A549 (cell line): ENCODE measurements around the gene MAP3K13. TPM values are rescaled to one million over a fixed set of nuclear protein-coding genes. Genes with fewer than 3 reads are reported as not detected.

Experiments
- ATAC-seq, 2 experiments: fragments of 200-7000 bp in 1 of 2; fragments of >200 bp in 1 of 2; cut with Nextera tagmentation in 1 of 2; cut with Tn5 transposase in 1 of 2; 3 replicates each; pipeline versions ENCODE4 v1.8.0 to v1.9.1; 2018 to 2020; ENCODE audit warnings: mild to moderate bottlenecking in 1 of 2, moderate library complexity in 1 of 2
- CTCF ChIA-PET: fragments of 300-600 bp; sonication (Branson Sonifier 250); formaldehyde crosslinking; extraction: SDS; loops from one replicate; lab custom pipeline; 2021; ENCODE audit warnings: antibody characterized with exemption, inconsistent platforms; lab: Yijun Ruan, JAX
- POLR2A ChIA-PET: fragments of 350-600 bp; formaldehyde crosslinking; extraction: SDS; loops from one replicate; lab custom pipeline; 2021; ENCODE audit warnings: antibody characterized with exemption, inconsistent platforms; lab: Yijun Ruan, JAX
- DNase-seq, 2 experiments: peaks; one replicate each; pipeline versions ENCODE4 v3.0.0 to v3.0.0-alpha.2; 2011 to 2016; ENCODE audit warnings: low read depth in 1 of 2, low spot score in 1 of 2
- FAIRE-seq: peaks from 2 replicates; lab custom pipeline; 2011; peaks lifted over from hg19 to GRCh38; lab: Jason Lieb, UNC
- H3K27ac ChIP-seq, 2 experiments: fragments of >200 bp; sonication (Bioruptor Twin); formaldehyde crosslinking; 3 replicates each; pipeline ENCODE4 v1.5.1; 2016 to 2017
- H3K4me1 ChIP-seq: fragments of >200 bp; sonication (Bioruptor Twin); formaldehyde crosslinking; 3 replicates; pipeline ENCODE4 v1.6.1; 2016
- H3K4me2 ChIP-seq: fragments of >200 bp; sonication (Bioruptor Twin); formaldehyde crosslinking; 3 replicates; pipeline ENCODE4 v1.6.1; 2016
- H3K4me3 ChIP-seq: fragments of >200 bp; sonication (Bioruptor Twin); formaldehyde crosslinking; 3 replicates; pipeline ENCODE4 v1.5.1; 2016
- H3K9me3 ChIP-seq: fragments of >200 bp; sonication (Bioruptor Twin); formaldehyde crosslinking; 3 replicates; pipeline ENCODE4 v1.6.1; 2016
- CEBPB ChIP-seq, 2 experiments: fragments of >200 bp in 1 of 2; sonication (Bioruptor Twin) in 1 of 2; formaldehyde crosslinking in 1 of 2; IDR thresholded peaks; 2 replicates each; pipeline ENCODE4 v1.6.1; 2012 to 2016
- CHD4 ChIP-seq: fragments of 200-600 bp; sonication (generic); IDR thresholded peaks from 2 replicates; pipeline ENCODE4 v1.6.1; 2016; ENCODE audit warnings: antibody characterized with exemption, mild to moderate bottlenecking, borderline replicate concordance
- EHF ChIP-seq: fragments of 250-450 bp; sonication (Bioruptor Pico); IDR thresholded peaks from 2 replicates; pipeline ENCODE4 v1.5.0; 2020; ENCODE audit warnings: mild to moderate bottlenecking
- EP300 ChIP-seq, 2 experiments: fragments of >200 bp; sonication (Bioruptor Twin); formaldehyde crosslinking; IDR thresholded peaks; 2 replicates in 1 of 2; 3 replicates in 1 of 2; pipeline ENCODE4 v1.6.1; 2016 to 2017
- FOSL2 ChIP-seq, 2 experiments: fragments of 450-650 bp in 1 of 2; fragments of >200 bp in 1 of 2; sonication (Bioruptor Twin) in 1 of 2; formaldehyde crosslinking; IDR thresholded peaks; 2 replicates each; pipeline versions ENCODE4 v1.5.0 to v1.6.1; 2016 to 2020; ENCODE audit warnings: mild to moderate bottlenecking in 1 of 2, moderate library complexity in 1 of 2
- FOXS1 ChIP-seq: fragments of 250-450 bp; sonication (Bioruptor Pico); IDR thresholded peaks from 2 replicates; pipeline ENCODE4 v1.5.0; 2020; ENCODE audit warnings: mild to moderate bottlenecking, moderate library complexity
- GATA3 ChIP-seq: IDR thresholded peaks from 2 replicates; pipeline ENCODE4 v1.6.1; 2012; ENCODE audit warnings: borderline replicate concordance
- HDAC2 ChIP-seq: fragments of 200-600 bp; sonication (generic); IDR thresholded peaks from 2 replicates; pipeline ENCODE4 v1.6.1; 2016
- JUN ChIP-seq, 2 experiments: fragments of >200 bp; sonication (Bioruptor Twin); formaldehyde crosslinking; IDR thresholded peaks; 2 replicates in 1 of 2; 3 replicates in 1 of 2; pipeline ENCODE4 v1.6.1; 2016 to 2017
- JUNB ChIP-seq: fragments of >200 bp; sonication (Bioruptor Twin); formaldehyde crosslinking; IDR thresholded peaks from 2 replicates; pipeline ENCODE4 v1.6.1; 2016
- KDM1A ChIP-seq: fragments of 200-600 bp; sonication (generic); IDR thresholded peaks from 2 replicates; pipeline ENCODE4 v1.6.1; 2016; ENCODE audit warnings: low read depth, mild to moderate bottlenecking
- MYC ChIP-seq: IDR thresholded peaks from 2 replicates; pipeline ENCODE4 v1.6.1; 2012; ENCODE audit warnings: mild to moderate bottlenecking, inconsistent platforms, low read length, improper control_type of control experiment, borderline replicate concordance
- NPAS2 ChIP-seq: fragments of 250-450 bp; sonication (Bioruptor Pico); IDR thresholded peaks from 2 replicates; pipeline ENCODE4 v1.8.0; 2022; ENCODE audit warnings: mild to moderate bottlenecking, moderate library complexity, borderline replicate concordance
- RAD21 ChIP-seq, 2 experiments: fragments of >200 bp in 1 of 2; sonication (Bioruptor Twin) in 1 of 2; formaldehyde crosslinking in 1 of 2; IDR thresholded peaks in 1 of 2; conservative IDR thresholded peaks in 1 of 2; 2 replicates in 1 of 2; 3 replicates in 1 of 2; pipeline ENCODE4 v1.6.1; 2012 to 2018; ENCODE audit warnings: inconsistent platforms in 1 of 2
- RARB ChIP-seq: fragments of 250-450 bp; sonication (Bioruptor Pico); IDR thresholded peaks from 2 replicates; pipeline ENCODE4 v1.8.0; 2021; ENCODE audit warnings: mild to moderate bottlenecking, moderate library complexity
- SMC3 ChIP-seq: fragments of >200 bp; sonication (Bioruptor Twin); formaldehyde crosslinking; IDR thresholded peaks from 3 replicates; pipeline ENCODE4 v1.6.1; 2018; ENCODE audit warnings: inconsistent platforms
- SREBF2 ChIP-seq: fragments of 450-650 bp; IDR thresholded peaks from 2 replicates; pipeline ENCODE4 v1.6.1; 2014; ENCODE audit warnings: mild to moderate bottlenecking, moderate library complexity
- ZFP36 ChIP-seq: fragments of 450-650 bp; IDR thresholded peaks from 2 replicates; pipeline ENCODE4 v1.6.1; 2014; ENCODE audit warnings: borderline replicate concordance; ENCODE audit not compliant: partially characterized antibody
- WGBS: methylation state at CpG from one replicate; pipeline ENCODE4 v1.1.6; 2017; ENCODE audit errors: missing lambda C conversion rate; 5-methylcytosine and 5-hydroxymethylcytosine counted together
- polyA plus RNA-seq, 4 experiments: library from polyadenylated mRNA; depleted of rRNA in 3 of 4; stranded (reverse); fragments of >200 nt; fragmentation: RNase III in 1 of 4; extraction: RNeasy Plus Mini Kit Qiagen cat#74134 plus additional on column Dnase treatment in 1 of 4; gene quantifications; 2 replicates in 3 of 4; 3 replicates in 1 of 4; pipeline ENCODE4 v1.2.3, GENCODE V29; 2011 to 2017
- TF ChIP-seq, protein P1 (sequence below): IDR thresholded peaks from 2 replicates; pipeline ENCODE4 v1.6.1; 2012
- TF ChIP-seq, protein P2 (sequence below): fragments of >200 bp; sonication (Bioruptor Twin); formaldehyde crosslinking; IDR thresholded peaks from 3 replicates; pipeline ENCODE4 v1.6.1; 2016
- TF ChIP-seq, protein P3 (sequence below): fragments of >200 bp; sonication (Bioruptor Twin); formaldehyde crosslinking; IDR thresholded peaks from 2 replicates; pipeline ENCODE4 v1.6.1; 2016
- TF ChIP-seq, protein P4 (sequence below): fragments of >200 bp; sonication (Bioruptor Twin); formaldehyde crosslinking; IDR thresholded peaks from 3 replicates; pipeline ENCODE4 v1.5.1; 2016
- TF ChIP-seq, protein P5 (sequence below): fragments of 250-450 bp; sonication (Bioruptor Pico); IDR thresholded peaks from 2 replicates; pipeline ENCODE4 v1.5.0; 2021; ENCODE audit warnings: mild to moderate bottlenecking, moderate library complexity, borderline replicate concordance
- TF ChIP-seq, protein P6 (sequence below): IDR thresholded peaks from 2 replicates; pipeline ENCODE4 v1.6.1; 2012; ENCODE audit warnings: low read depth, borderline replicate concordance
- TF ChIP-seq, protein P7 (sequence below): fragments of 250-450 bp; sonication (Bioruptor Pico); IDR thresholded peaks from 2 replicates; pipeline ENCODE4 v1.5.0; 2020; ENCODE audit warnings: low read depth, mild to moderate bottlenecking, moderate library complexity

The MAP3K13 gene
- polyA plus RNA-seq, 2 of the 4 experiments (the other 2 are of a cell fraction): 15.8 to 23.2 TPM

DNA sequence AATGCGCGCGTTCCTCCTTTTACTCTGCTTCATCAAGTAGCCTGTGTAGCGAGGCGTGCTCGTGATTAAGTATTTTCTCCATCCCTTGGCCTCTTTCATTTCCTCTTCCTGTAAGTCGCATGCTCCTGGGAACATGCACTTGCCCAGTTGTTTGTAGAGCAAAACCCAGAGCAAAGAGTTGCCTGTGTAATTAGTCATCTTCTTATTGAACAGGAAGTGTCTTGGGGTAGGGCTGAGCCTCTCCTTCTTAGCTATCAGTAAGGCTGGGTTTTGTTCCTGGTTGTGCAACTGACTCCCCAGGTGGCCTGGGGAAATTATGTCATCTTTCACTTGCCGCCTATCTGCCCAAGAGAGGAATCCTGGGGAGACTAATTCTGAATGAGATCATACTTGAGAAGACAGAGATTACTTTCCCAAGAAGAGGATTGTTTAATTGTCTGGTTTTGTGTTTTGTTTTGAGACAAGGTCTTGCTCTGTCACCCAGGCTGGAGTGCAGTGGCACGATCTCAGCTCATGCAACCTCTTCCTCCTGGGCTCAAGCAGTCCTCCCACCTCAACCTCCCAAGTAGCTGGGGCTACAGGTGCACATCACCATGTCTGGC is 174.5 kb downstream of the MAP3K13 start:
- no peak overlapping the region for H3K4me3 ChIP-seq
- DNase-seq (peak; percentile 82 to 98), ATAC-seq (peak; percentile 98 to 100), FAIRE-seq (no peak)
- TF ChIP-seq, protein P1, sequence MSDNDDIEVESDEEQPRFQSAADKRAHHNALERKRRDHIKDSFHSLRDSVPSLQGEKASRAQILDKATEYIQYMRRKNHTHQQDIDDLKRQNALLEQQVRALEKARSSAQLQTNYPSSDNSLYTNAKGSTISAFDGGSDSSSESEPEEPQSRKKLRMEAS: peak; percentile 97
- TF ChIP-seq JUNB: peak; percentile 93
- TF ChIP-seq JUN (IDR thresholded peaks at IDR 0.05): peak; percentile 89
- TF ChIP-seq, protein P2, sequence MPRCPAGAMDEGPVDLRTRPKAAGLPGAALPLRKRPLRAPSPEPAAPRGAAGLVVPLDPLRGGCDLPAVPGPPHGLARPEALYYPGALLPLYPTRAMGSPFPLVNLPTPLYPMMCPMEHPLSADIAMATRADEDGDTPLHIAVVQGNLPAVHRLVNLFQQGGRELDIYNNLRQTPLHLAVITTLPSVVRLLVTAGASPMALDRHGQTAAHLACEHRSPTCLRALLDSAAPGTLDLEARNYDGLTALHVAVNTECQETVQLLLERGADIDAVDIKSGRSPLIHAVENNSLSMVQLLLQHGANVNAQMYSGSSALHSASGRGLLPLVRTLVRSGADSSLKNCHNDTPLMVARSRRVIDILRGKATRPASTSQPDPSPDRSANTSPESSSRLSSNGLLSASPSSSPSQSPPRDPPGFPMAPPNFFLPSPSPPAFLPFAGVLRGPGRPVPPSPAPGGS: peak; percentile 85
- peak; percentile 84 to 87; a peak in 4 of 5 replicates for TF ChIP-seq EP300 (IDR thresholded peaks at IDR 0.05)
- TF ChIP-seq, protein P3, sequence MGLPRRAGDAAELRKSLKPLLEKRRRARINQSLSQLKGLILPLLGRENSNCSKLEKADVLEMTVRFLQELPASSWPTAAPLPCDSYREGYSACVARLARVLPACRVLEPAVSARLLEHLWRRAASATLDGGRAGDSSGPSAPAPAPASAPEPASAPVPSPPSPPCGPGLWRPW: peak; percentile 88
- peak; percentile 87 for TF ChIP-seq MYC
- no peak for TF ChIP-seq EHF (CRISPR knock-in tag)
- TF ChIP-seq SREBF2: no peak
- peak; percentile 75 for TF ChIP-seq FOSL2 (IDR thresholded peaks at IDR 0.05)
- TF ChIP-seq FOSL2 (CRISPR knock-in tag; IDR thresholded peaks at IDR 0.05): peak; percentile 75
- no peak for TF ChIP-seq ZFP36
- TF ChIP-seq KDM1A: no peak
- TF ChIP-seq FOXS1 (CRISPR knock-in tag): peak; percentile 6; the same call in 1 of the 2 replicates
- TF ChIP-seq CHD4: no peak
- TF ChIP-seq GATA3: peak; percentile 84; the same call in 1 of the 2 replicates
- TF ChIP-seq, protein P4, sequence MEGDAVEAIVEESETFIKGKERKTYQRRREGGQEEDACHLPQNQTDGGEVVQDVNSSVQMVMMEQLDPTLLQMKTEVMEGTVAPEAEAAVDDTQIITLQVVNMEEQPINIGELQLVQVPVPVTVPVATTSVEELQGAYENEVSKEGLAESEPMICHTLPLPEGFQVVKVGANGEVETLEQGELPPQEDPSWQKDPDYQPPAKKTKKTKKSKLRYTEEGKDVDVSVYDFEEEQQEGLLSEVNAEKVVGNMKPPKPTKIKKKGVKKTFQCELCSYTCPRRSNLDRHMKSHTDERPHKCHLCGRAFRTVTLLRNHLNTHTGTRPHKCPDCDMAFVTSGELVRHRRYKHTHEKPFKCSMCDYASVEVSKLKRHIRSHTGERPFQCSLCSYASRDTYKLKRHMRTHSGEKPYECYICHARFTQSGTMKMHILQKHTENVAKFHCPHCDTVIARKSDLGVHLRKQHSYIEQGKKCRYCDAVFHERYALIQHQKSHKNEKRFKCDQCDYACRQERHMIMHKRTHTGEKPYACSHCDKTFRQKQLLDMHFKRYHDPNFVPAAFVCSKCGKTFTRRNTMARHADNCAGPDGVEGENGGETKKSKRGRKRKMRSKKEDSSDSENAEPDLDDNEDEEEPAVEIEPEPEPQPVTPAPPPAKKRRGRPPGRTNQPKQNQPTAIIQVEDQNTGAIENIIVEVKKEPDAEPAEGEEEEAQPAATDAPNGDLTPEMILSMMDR: no peak
- no peak for TF ChIP-seq NPAS2 (CRISPR knock-in tag)
- TF ChIP-seq SMC3: peak; percentile 2; the same call in 1 of the 3 replicates
- TF ChIP-seq, protein P5, sequence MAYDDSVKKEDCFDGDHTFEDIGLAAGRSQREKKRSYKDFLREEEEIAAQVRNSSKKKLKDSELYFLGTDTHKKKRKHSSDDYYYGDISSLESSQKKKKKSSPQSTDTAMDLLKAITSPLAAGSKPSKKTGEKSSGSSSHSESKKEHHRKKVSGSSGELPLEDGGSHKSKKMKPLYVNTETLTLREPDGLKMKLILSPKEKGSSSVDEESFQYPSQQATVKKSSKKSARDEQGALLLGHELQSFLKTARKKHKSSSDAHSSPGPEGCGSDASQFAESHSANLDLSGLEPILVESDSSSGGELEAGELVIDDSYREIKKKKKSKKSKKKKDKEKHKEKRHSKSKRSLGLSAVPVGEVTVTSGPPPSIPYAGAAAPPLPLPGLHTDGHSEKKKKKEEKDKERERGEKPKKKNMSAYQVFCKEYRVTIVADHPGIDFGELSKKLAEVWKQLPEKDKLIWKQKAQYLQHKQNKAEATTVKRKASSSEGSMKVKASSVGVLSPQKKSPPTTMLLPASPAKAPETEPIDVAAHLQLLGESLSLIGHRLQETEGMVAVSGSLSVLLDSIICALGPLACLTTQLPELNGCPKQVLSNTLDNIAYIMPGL (CRISPR knock-in tag): no peak
- peak; percentile 19 to 41; a peak in 3 of 5 replicates for TF ChIP-seq RAD21 (conservative IDR thresholded peaks at IDR 0.05 in 1 of 2, IDR thresholded peaks at IDR 0.05 in 1 of 2)
- TF ChIP-seq CEBPB (IDR thresholded peaks at IDR 0.05): peak; percentile 97 to 99
- TF ChIP-seq, protein P6, sequence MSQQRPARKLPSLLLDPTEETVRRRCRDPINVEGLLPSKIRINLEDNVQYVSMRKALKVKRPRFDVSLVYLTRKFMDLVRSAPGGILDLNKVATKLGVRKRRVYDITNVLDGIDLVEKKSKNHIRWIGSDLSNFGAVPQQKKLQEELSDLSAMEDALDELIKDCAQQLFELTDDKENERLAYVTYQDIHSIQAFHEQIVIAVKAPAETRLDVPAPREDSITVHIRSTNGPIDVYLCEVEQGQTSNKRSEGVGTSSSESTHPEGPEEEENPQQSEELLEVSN: peak; percentile 84; the same call in 1 of the 2 replicates
- no peak for TF ChIP-seq HDAC2
- no peak for TF ChIP-seq RARB (CRISPR knock-in tag)
- TF ChIP-seq, protein P7, sequence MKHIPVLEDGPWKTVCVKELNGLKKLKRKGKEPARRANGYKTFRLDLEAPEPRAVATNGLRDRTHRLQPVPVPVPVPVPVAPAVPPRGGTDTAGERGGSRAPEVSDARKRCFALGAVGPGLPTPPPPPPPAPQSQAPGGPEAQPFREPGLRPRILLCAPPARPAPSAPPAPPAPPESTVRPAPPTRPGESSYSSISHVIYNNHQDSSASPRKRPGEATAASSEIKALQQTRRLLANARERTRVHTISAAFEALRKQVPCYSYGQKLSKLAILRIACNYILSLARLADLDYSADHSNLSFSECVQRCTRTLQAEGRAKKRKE (CRISPR knock-in tag): peak; percentile 24; the same call in 1 of the 2 replicates
- 4% methylated on average over 9 of the region's 9 CpGs for WGBS
- no peaks in the 10 kb centered on the region for H3K9me3 ChIP-seq
- H3K4me2 ChIP-seq: peak overlapping the region; percentile 67
- H3K27ac ChIP-seq: peak overlapping the region; percentile 95 to 96
- ChIA-PET POLR2A (interaction anchor here (0.8 kb wide), 1 partner anchor 16 kb away, joined by 4 read pairs; no protein-coding TSS in a partner anchor), CTCF (interaction anchor here (1.1 kb wide), 1 partner anchor 77 kb away, joined by 4 read pairs; no protein-coding TSS in a partner anchor)
- H3K4me1 ChIP-seq: peaks cover 25% of the 10 kb centered on the region
